ENCODE measurements around the gene CAMTA1. TPM values are rescaled to one million over a fixed set of nuclear protein-coding genes. Genes with fewer than 3 reads are reported as not detected.

The CAMTA1 gene
- total RNA-seq, 1 donor from 2014 or later = 77.6 TPM

DNA sequence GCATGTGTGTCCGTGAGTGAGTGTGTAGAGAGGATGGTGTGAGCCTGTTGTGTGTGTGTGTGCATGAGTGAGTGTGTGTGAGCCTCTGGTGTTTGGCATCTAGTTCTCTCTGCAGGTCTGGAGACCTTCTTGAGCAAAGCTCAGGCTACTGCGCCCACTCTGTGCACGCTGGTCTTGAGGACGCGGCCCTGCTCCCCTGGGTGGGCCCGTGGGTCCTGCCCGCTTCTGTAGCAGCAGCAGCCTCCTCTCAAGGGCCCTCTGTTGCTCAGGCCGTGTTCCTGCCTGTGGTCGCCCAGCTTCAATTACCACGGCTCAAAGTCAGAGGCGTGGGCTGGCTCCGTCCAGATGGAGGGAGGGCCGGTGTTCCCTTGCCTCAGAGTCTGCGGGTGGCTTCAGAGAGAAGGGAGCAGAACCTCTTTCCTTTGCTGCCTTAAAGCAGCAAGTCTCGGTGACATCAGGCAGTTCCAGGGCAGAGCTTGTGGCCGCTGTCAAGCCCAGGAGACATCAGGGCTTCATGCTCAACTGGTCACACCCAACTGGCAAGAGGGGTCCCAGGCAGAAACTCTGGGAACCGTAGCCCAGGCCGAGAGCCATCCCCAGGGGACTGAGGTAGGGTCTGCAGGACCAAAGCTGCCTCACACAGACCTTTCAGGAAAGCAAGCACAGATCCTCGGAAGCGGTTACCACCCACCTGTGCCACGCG lies 715.3 kb downstream of the CAMTA1 start:
- H3K4me3 Mint-ChIP-seq (ENCODE audit: unreplicated experiment) = no peak overlapping the region
- H3K4me1 Mint-ChIP-seq (ENCODE audit: low read depth, unreplicated experiment) = no peaks in the 10 kb centered on the region
- H3K27ac Mint-ChIP-seq (ENCODE audit: unreplicated experiment) = no peak overlapping the region
- Histone ChIP-seq H3K4me3 (ENCODE audit: insufficient read depth, low read depth, low read length) (no peak overlapping the region), H3K4me2 (ENCODE audit: low read length) (no peak overlapping the region), H3K36me3 (ENCODE audit: insufficient read depth, low read length) (no peaks in the 10 kb centered on the region), H3K9ac (ENCODE audit: low read length) (no peak overlapping the region), H2AFZ (ENCODE audit: low read depth, low read length) (no peak overlapping the region), H3K27ac (ENCODE audit: low read depth, low read length) (no peak overlapping the region), H3K4me1 (ENCODE audit: insufficient read depth, low read length) (no peaks in the 10 kb centered on the region), H3K9me3 (ENCODE audit: insufficient read depth, low read depth, low read length) (no peaks in the 10 kb centered on the region), H4K20me1 (ENCODE audit: insufficient read depth, low read length) (no peaks in the 10 kb centered on the region), H3K27me3 (ENCODE audit: insufficient read depth, low read length) (no peaks in the 10 kb centered on the region), H3K79me2 (ENCODE audit: insufficient read depth, low read length) (no peaks in the 10 kb centered on the region)
- no peaks in the 10 kb centered on the region for H3K36me3 Mint-ChIP-seq (ENCODE audit: low read depth, unreplicated experiment)
- H3K27me3 Mint-ChIP-seq (ENCODE audit: low read depth, unreplicated experiment) = no peaks in the 10 kb centered on the region
- no peak for DNase-seq (ENCODE audit: low read depth)
- H3K9me3 Mint-ChIP-seq (ENCODE audit: unreplicated experiment) = no peaks in the 10 kb centered on the region
- FAIRE-seq = no peak
- TF ChIP-seq, protein P1, sequence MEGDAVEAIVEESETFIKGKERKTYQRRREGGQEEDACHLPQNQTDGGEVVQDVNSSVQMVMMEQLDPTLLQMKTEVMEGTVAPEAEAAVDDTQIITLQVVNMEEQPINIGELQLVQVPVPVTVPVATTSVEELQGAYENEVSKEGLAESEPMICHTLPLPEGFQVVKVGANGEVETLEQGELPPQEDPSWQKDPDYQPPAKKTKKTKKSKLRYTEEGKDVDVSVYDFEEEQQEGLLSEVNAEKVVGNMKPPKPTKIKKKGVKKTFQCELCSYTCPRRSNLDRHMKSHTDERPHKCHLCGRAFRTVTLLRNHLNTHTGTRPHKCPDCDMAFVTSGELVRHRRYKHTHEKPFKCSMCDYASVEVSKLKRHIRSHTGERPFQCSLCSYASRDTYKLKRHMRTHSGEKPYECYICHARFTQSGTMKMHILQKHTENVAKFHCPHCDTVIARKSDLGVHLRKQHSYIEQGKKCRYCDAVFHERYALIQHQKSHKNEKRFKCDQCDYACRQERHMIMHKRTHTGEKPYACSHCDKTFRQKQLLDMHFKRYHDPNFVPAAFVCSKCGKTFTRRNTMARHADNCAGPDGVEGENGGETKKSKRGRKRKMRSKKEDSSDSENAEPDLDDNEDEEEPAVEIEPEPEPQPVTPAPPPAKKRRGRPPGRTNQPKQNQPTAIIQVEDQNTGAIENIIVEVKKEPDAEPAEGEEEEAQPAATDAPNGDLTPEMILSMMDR (IDR thresholded peaks at IDR 0.05; ENCODE audit: insufficient read depth, low read depth, low read length) = no peak
- TF ChIP-seq EZH2 (IDR thresholded peaks at IDR 0.05; ENCODE audit: insufficient read depth, low read length) = no peak

DNA sequence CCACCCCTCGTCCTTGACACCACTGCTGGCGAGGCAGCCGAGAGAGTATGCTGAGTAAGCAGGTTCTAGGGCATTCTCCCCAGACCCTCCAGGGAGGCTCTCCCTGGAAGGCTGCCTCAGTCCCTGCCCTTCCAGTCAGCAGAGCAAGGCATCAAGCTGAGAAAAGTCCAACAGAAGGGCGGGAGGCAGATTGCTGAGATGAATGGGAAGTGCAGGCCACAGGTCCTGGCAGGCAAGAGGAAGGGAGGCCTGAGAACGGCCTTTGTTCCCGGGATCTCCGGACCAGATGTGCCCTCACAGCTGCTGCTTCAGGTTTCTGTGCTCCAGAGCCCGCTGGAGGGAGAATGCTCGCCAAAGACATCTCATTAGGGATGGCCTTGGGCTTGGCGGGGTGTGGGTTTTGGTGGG lies 715.8 kb downstream of the CAMTA1 start:
- Histone ChIP-seq H3K4me3 (ENCODE audit: insufficient read depth, low read depth, low read length) (no peak overlapping the region), H4K20me1 (ENCODE audit: insufficient read depth, low read length) (no peaks in the 10 kb centered on the region), H3K36me3 (ENCODE audit: insufficient read depth, low read length) (no peaks in the 10 kb centered on the region), H2AFZ (ENCODE audit: low read depth, low read length) (no peak overlapping the region), H3K79me2 (ENCODE audit: insufficient read depth, low read length) (no peaks in the 10 kb centered on the region), H3K27me3 (ENCODE audit: insufficient read depth, low read length) (no peaks in the 10 kb centered on the region), H3K4me2 (ENCODE audit: low read length) (no peak overlapping the region), H3K4me1 (ENCODE audit: insufficient read depth, low read length) (no peaks in the 10 kb centered on the region), H3K9ac (ENCODE audit: low read length) (no peak overlapping the region), H3K9me3 (ENCODE audit: insufficient read depth, low read depth, low read length) (no peaks in the 10 kb centered on the region), H3K27ac (ENCODE audit: low read depth, low read length) (no peak overlapping the region)
- H3K4me3 Mint-ChIP-seq (ENCODE audit: unreplicated experiment) = no peak overlapping the region
- FAIRE-seq (no peak), DNase-seq (ENCODE audit: low read depth) (no peak)
- TF ChIP-seq, protein P1 (IDR thresholded peaks at IDR 0.05; ENCODE audit: insufficient read depth, low read depth, low read length) = no peak
- TF ChIP-seq EZH2 (IDR thresholded peaks at IDR 0.05; ENCODE audit: insufficient read depth, low read length) = no peak
- H3K9me3 Mint-ChIP-seq (ENCODE audit: unreplicated experiment) = no peaks in the 10 kb centered on the region
- no peaks in the 10 kb centered on the region for H3K4me1 Mint-ChIP-seq (ENCODE audit: low read depth, unreplicated experiment)
- no peaks in the 10 kb centered on the region for H3K36me3 Mint-ChIP-seq (ENCODE audit: low read depth, unreplicated experiment)
- no peak overlapping the region for H3K27ac Mint-ChIP-seq (ENCODE audit: unreplicated experiment)
- H3K27me3 Mint-ChIP-seq (ENCODE audit: low read depth, unreplicated experiment) = no peaks in the 10 kb centered on the region

Measured in astrocyte (in vitro differentiated cells and primary cell).